Measurements from ENCODE around the gene LSM3.

LSM3 gene

GRCh38 chr3:14201940-14202684 lies 23.5 kb downstream of the LSM3 start:
- DNase-seq, result peak; percentile 10

GRCh38 chr3:14202874-14203520 lies 24.4 kb downstream of the LSM3 start:
- no peak for DNase-seq

GRCh38 chr3:14203521-14204079 lies 25.0 kb downstream of the LSM3 start:
- peak; percentile 77 for DNase-seq

GRCh38 chr3:14204515-14205284 lies 26.1 kb downstream of the LSM3 start:
- peak; percentile 60 for DNase-seq

GRCh38 chr3:14206548-14207177 lies 28.0 kb downstream of the LSM3 start:
- DNase-seq, result no peak

- DNase-seq, result no peak
Measured at GRCh38 chr3:14208168-14208567, 29.6 kb downstream of the LSM3 start.

- peak; percentile 50 for DNase-seq
Measured at GRCh38 chr3:14208977-14209394, 30.4 kb downstream of the LSM3 start.

- DNase-seq, result no peak
Measured at GRCh38 chr3:14209581-14210289, 31.1 kb downstream of the LSM3 start.

- DNase-seq, result no peak
Measured at GRCh38 chr3:14210290-14210688, 31.7 kb downstream of the LSM3 start.

GRCh38 chr3:14210843-14211594 lies 32.4 kb downstream of the LSM3 start:
- DNase-seq, result peak; percentile 93

- DNase-seq, result no peak
Measured at GRCh38 chr3:14211621-14212020, 33.0 kb downstream of the LSM3 start.

- DNase-seq, result no peak
Measured at GRCh38 chr3:14212032-14212431, 33.4 kb downstream of the LSM3 start.

- no peak for DNase-seq
Measured at GRCh38 chr3:14213066-14213774, 34.6 kb downstream of the LSM3 start.

- DNase-seq, result no peak
Measured at GRCh38 chr3:14214764-14215163, 36.1 kb downstream of the LSM3 start.

- no peak for DNase-seq
Measured at GRCh38 chr3:14216257-14217048, 37.8 kb downstream of the LSM3 start.

GRCh38 chr3:14218355-14218754 lies 39.7 kb downstream of the LSM3 start:
- DNase-seq, result no peak

GRCh38 chr3:14220933-14221332 lies 42.3 kb downstream of the LSM3 start:
- DNase-seq, result no peak

GRCh38 chr3:14221902-14222301 lies 43.3 kb downstream of the LSM3 start:
- no peak for DNase-seq

- peak; percentile 19 for DNase-seq
Measured at GRCh38 chr3:14222457-14222856, 43.8 kb downstream of the LSM3 start.

Data from EL (cell line).